OCI-LY7 (cell line): Measurements from ENCODE around the gene PHRF1. TPM values are rescaled to one million over a fixed set of nuclear protein-coding genes. Genes with fewer than 3 reads are reported as not detected.

Experiments used
- BruUV-seq: library from RNA; stranded (reverse); fragments of 400-500 nt; replicated peaks from 2 replicates; lab custom pipeline; 2021; lab: Mats Ljungman, UMichigan
- CTCF ChIA-PET: fragments of 300-600 bp; sonication (Branson Sonifier 250); formaldehyde crosslinking; loops from one replicate; lab custom pipeline; 2022; ENCODE audit warnings: antibody characterized with exemption; ENCODE audit not compliant: unreplicated experiment; lab: Charles Lee
- POLR2A ChIA-PET: fragments of 300-600 bp; sonication (Branson Sonifier 250); formaldehyde crosslinking; loops from one replicate; lab custom pipeline; 2022; ENCODE audit warnings: antibody characterized with exemption; lab: Charles Lee
- DNase-seq: peaks from one replicate; pipeline ENCODE4 v3.0.0-alpha.2; 2015; ENCODE audit warnings: low spot score
- H2AFZ ChIP-seq: fragments of 200-600 bp; sonication (generic), shearing (Covaris generic); 2 replicates; pipeline ENCODE4 v1.6.1; 2014; ENCODE audit warnings: mild to moderate bottlenecking, antibody characterized with exemption, low read length, moderate library complexity
- H3K27ac ChIP-seq: fragments of 200-600 bp; sonication (generic); 2 replicates; pipeline ENCODE4 v1.5.1; 2014; ENCODE audit warnings: mixed run types, low read depth, mild to moderate bottlenecking, moderate library complexity, low read length, inconsistent platforms; ENCODE audit not compliant: poor library complexity, severe bottlenecking
- H3K36me3 ChIP-seq: fragments of 200-600 bp; sonication (generic); 2 replicates; pipeline ENCODE4 v1.6.1; 2014; ENCODE audit warnings: mild to moderate bottlenecking, antibody characterized with exemption, low read length, moderate library complexity, mixed read lengths; ENCODE audit not compliant: insufficient read depth
- H3K4me1 ChIP-seq: fragments of 200-600 bp; sonication (generic); 2 replicates; pipeline ENCODE4 v1.5.1; 2014; ENCODE audit warnings: mild to moderate bottlenecking, low read length; ENCODE audit not compliant: insufficient read depth, poor library complexity, severe bottlenecking
- H3K4me2 ChIP-seq: fragments of 200-600 bp; sonication (generic); 2 replicates; pipeline ENCODE4 v1.6.1; 2014; ENCODE audit warnings: mild to moderate bottlenecking, low read length
- H3K4me3 ChIP-seq: fragments of 200-600 bp; sonication (generic); 2 replicates; pipeline ENCODE4 v1.5.1; 2014; ENCODE audit warnings: mild to moderate bottlenecking, low read depth, low read length; ENCODE audit not compliant: poor library complexity, severe bottlenecking
- H3K79me2 ChIP-seq: fragments of 200-600 bp; sonication (generic); 2 replicates; pipeline ENCODE4 v1.6.1; 2016; ENCODE audit warnings: low read depth, mild to moderate bottlenecking, low read length, moderate library complexity, mixed read lengths; ENCODE audit not compliant: insufficient read depth
- H3K9me2 ChIP-seq: fragments of 200-600 bp; sonication (generic); 2 replicates; pipeline ENCODE4 v1.6.1; 2016; ENCODE audit warnings: mild to moderate bottlenecking, low read length, mixed read lengths; ENCODE audit not compliant: insufficient read depth
- H3K9me3 ChIP-seq: fragments of 200-600 bp; sonication (generic); 2 replicates; pipeline ENCODE4 v1.6.1; 2014; ENCODE audit warnings: mild to moderate bottlenecking, mixed run types, low read length, mixed read lengths
- H4K20me1 ChIP-seq: fragments of 200-600 bp; sonication (generic); 2 replicates; pipeline ENCODE4 v1.6.1; 2014; ENCODE audit warnings: mild to moderate bottlenecking, antibody characterized with exemption, low read length, moderate library complexity, mixed read lengths; ENCODE audit not compliant: insufficient read depth
- CTCF ChIP-seq: fragments of 200-600 bp; sonication (generic); conservative IDR thresholded peaks from 2 replicates; pipeline ENCODE4 v1.5.1; 2014; ENCODE audit warnings: mild to moderate bottlenecking, antibody characterized with exemption, low read length, moderate library complexity, mixed read lengths
- EZH2phosphoT487 ChIP-seq: fragments of 200-600 bp; sonication (generic); IDR thresholded peaks from 2 replicates; pipeline ENCODE4 v1.6.1; 2018; ENCODE audit warnings: low read depth, borderline replicate concordance, mild to moderate bottlenecking, mixed run types, antibody characterized with exemption, low read length, moderate library complexity, mixed read lengths
- intact Hi-C: fragments of 100-400 bp; cut with micrococcal nuclease; formaldehyde crosslinking; loops from one replicate; pipeline ENCODE4 v1.10.0; 2022; ENCODE audit not compliant: unreplicated experiment
- total RNA-seq, 2 experiments: library from RNA; depleted of rRNA in 1 of 2; stranded (reverse); fragments of >200 nt in 1 of 2; shearing (Covaris generic) in 1 of 2; gene quantifications; 2 replicates each; pipeline ENCODE4 v1.2.3, GENCODE V29; 2014 to 2022

PHRF1 gene
- total RNA-seq, 2 experiments from 2014 or later: 25.6 to 45.4 TPM

GRCh38 chr11:657691-658126 lies 81.4 kb downstream of the PHRF1 start:
- intact Hi-C loops: no loop called here
- no peak overlapping the region for H3K4me2 ChIP-seq
- H3K27ac ChIP-seq: no peak overlapping the region
- H4K20me1 ChIP-seq: no peaks in the 10 kb centered on the region
- no peaks in the 10 kb centered on the region for H3K9me3 ChIP-seq
- H3K79me2 ChIP-seq: no peaks in the 10 kb centered on the region
- BruUV-seq: no TSS peak
- TF ChIP-seq EZH2phosphoT487 (no peak), CTCF (no peak)
- ChIA-PET POLR2A (interaction anchor here (0.5 to 1.2 kb wide), 2 partner anchors 58 to 65 kb away, joined by 3 to 8 read pairs; no protein-coding TSS in a partner anchor), CTCF (no interaction called here)
- DNase-seq: no peak
- H3K4me3 ChIP-seq: no peak overlapping the region
- H3K9me2 ChIP-seq: no peaks in the 10 kb centered on the region
- H3K36me3 ChIP-seq: peaks cover 58% of the 10 kb centered on the region
- H3K4me1 ChIP-seq: peaks cover 9% of the 10 kb centered on the region
- no peak overlapping the region for H2AFZ ChIP-seq

- Histone ChIP-seq H3K4me3 (no peak overlapping the region), H3K9me3 (no peaks in the 10 kb centered on the region), H3K36me3 (peaks cover 55% of the 10 kb centered on the region), H3K27ac (no peak overlapping the region), H3K79me2 (no peaks in the 10 kb centered on the region), H3K9me2 (no peaks in the 10 kb centered on the region), H4K20me1 (no peaks in the 10 kb centered on the region), H3K4me1 (peaks cover 9% of the 10 kb centered on the region), H2AFZ (no peak overlapping the region), H3K4me2 (no peak overlapping the region)
- POLR2A ChIA-PET: interaction anchor here (0.6 kb wide), 1 partner anchor 38 kb away, joined by 3 read pairs; no protein-coding TSS in a partner anchor
- intact Hi-C loops: no loop called here
- no peak for DNase-seq
- no TSS peak for BruUV-seq
- CTCF ChIA-PET: no interaction called here
- TF ChIP-seq CTCF (no peak), EZH2phosphoT487 (no peak)
These were observed 83.3 kb downstream of the PHRF1 start for GRCh38 chr11:659532-660085.

- POLR2A ChIA-PET: no interaction called here
- DNase-seq: no peak
- H3K4me1 ChIP-seq: peaks cover 9% of the 10 kb centered on the region
- no TSS peak for BruUV-seq
- H3K79me2 ChIP-seq: no peaks in the 10 kb centered on the region
- peaks cover 58% of the 10 kb centered on the region; the same call in 1 of the 2 replicates for H3K36me3 ChIP-seq
- H3K27ac ChIP-seq: no peak overlapping the region
- H3K9me3 ChIP-seq: no peaks in the 10 kb centered on the region
- no peak overlapping the region for H2AFZ ChIP-seq
- H4K20me1 ChIP-seq: no peaks in the 10 kb centered on the region
- H3K4me3 ChIP-seq: no peak overlapping the region
- no peaks in the 10 kb centered on the region for H3K9me2 ChIP-seq
- intact Hi-C loops: no loop called here
- H3K4me2 ChIP-seq: no peak overlapping the region
- CTCF ChIA-PET: interaction anchor here (0.5 kb wide), 1 partner anchor 116 kb away, joined by 3 read pairs; no protein-coding TSS in a partner anchor
- no peak for TF ChIP-seq CTCF
- TF ChIP-seq EZH2phosphoT487: no peak
These were observed 84.0 kb downstream of the PHRF1 start for GRCh38 chr11:660281-660680.
